LHCN-M2 (cell line): ENCODE results near the gene RAPGEF6. TPM values are rescaled to one million over a fixed set of nuclear protein-coding genes. Genes with fewer than 3 reads are reported as not detected.

ENCODE experiments used
- DNase-seq: peaks from one replicate; pipeline ENCODE4 v3.0.0-alpha.2; 2012; ENCODE audit warnings: low read depth
- polyA plus RNA-seq: library from polyadenylated mRNA; unstranded; fragments of >200 nt; gene quantifications from one replicate; pipeline ENCODE4 v1.2.1, GENCODE V29; 2012; ENCODE audit warnings: missing spikeins
- total RNA-seq: library from RNA; depleted of rRNA; stranded (reverse); fragments of >200 nt; gene quantifications from 2 replicates; pipeline ENCODE4 v1.2.3, GENCODE V29; 2014; rRNA removed

The RAPGEF6 gene, protein sequence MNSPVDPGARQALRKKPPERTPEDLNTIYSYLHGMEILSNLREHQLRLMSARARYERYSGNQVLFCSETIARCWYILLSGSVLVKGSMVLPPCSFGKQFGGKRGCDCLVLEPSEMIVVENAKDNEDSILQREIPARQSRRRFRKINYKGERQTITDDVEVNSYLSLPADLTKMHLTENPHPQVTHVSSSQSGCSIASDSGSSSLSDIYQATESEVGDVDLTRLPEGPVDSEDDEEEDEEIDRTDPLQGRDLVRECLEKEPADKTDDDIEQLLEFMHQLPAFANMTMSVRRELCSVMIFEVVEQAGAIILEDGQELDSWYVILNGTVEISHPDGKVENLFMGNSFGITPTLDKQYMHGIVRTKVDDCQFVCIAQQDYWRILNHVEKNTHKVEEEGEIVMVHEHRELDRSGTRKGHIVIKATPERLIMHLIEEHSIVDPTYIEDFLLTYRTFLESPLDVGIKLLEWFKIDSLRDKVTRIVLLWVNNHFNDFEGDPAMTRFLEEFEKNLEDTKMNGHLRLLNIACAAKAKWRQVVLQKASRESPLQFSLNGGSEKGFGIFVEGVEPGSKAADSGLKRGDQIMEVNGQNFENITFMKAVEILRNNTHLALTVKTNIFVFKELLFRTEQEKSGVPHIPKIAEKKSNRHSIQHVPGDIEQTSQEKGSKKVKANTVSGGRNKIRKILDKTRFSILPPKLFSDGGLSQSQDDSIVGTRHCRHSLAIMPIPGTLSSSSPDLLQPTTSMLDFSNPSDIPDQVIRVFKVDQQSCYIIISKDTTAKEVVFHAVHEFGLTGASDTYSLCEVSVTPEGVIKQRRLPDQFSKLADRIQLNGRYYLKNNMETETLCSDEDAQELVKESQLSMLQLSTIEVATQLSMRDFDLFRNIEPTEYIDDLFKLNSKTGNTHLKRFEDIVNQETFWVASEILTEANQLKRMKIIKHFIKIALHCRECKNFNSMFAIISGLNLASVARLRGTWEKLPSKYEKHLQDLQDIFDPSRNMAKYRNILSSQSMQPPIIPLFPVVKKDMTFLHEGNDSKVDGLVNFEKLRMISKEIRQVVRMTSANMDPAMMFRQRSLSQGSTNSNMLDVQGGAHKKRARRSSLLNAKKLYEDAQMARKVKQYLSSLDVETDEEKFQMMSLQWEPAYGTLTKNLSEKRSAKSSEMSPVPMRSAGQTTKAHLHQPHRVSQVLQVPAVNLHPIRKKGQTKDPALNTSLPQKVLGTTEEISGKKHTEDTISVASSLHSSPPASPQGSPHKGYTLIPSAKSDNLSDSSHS (N-terminal part only)
- total RNA-seq: 10.6 and 12.4 TPM in 2 replicates
- 1.8 TPM for polyA plus RNA-seq

GRCh38 chr5:131634996-131635683 is at the start of gene RAPGEF6:
RAPGEF6 (minus strand) TSS chr5:131635229; CDS start chr5:131635030, 199 bp downstream.
- DNase-seq: peak; percentile 100

DNA sequence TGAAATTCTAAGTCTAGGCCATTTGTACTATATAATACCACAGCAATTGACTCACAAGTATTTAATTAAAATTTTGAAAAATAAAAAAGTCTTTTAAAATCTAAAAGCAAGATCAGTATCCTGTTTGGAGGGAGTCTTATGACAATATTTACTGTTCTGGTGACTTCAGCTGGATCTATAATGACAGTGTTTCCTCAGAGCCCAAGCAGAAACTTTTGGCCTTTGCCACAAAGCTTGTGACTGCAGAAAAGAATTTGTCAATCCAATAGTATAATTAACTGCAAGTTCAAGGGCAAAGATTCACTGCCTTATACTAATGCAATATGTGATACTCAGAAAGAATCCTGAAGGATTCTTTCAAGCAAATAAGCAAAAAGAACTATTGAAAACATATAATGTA is 49.6 kb upstream of the RAPGEF6 start:
- no peak for DNase-seq

DNA sequence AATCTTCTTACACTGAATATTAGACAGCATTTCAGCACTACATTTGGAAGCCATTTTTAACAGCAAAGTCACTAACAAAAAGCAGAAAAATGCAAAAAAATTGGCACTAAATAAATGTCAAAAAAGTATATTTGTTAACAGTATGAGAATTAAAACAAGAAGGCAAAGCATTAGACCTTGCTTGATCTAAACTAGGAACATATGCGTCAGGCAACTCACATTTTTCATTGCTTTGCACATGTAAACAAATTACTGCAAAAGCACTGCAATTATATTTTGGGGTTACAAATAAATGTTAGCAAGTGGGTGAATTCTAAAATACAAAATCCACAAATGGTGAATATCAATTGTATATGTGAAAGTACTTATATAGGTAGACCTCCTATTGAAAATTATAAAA is 49.0 kb upstream of the RAPGEF6 start:
- no peak for DNase-seq

- no peak for DNase-seq
Measured at GRCh38 chr5:131682826-131683225, 47.8 kb upstream of the RAPGEF6 start.

DNA sequence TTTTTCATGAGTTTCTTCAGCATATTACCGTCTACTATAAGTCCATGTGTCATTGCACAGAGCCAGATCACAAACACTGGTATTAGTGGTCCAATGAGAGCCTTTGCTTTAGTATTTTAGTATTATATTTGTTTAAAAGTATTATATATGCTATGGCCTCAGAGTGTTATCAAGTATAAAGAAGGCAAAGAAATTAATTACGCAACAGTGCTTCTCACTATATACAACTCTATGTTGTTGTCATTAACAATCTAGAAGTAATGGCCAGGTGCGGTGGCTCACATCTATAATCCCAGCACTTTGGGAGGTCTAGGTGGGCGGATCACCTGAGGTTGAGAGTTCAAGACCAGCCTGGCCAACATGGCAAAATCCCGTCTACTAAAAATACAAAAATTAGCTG is 47.1 kb upstream of the RAPGEF6 start:
- DNase-seq: no peak

GRCh38 chr5:131679911-131680310 is 44.9 kb upstream of the RAPGEF6 start:
- DNase-seq: peak; percentile 57

DNA sequence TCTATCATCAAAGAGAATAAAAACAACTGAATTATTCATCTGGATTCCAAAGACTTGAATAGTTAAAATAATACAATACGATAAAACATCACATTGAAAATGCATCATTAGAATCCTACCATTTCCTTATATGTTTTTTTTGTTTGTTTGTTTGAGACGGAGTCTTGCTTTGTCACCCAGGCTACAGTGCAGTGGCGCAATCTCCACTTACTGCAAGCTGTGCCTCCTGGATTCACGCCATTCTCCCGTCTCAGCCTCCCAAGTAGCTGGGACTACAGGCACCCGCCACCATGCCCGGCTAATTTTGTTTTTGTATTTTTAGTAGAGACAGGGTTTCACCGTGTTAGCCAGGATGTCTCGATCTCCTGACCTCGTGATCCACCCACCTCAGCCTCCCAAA is 43.2 kb upstream of the RAPGEF6 start:
- peak; percentile 10 for DNase-seq

DNA sequence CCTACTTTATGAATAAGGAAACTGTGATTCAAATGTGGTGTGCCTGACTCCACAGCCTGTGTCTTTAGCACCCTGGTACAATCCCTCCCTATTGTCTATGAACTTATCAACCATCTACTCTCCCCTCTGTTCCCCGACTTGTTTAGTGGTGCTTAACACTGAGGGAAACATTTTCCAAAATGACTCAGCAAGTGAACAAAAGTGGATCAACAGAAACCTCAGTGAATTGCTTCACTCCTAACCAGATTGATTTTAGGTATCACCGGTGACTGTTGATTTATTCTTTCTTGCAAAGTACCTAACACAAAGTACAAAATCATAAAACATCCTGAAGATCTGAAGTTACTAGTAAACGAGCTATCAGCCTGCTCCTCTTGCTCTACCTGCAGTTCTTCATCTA is 42.1 kb upstream of the RAPGEF6 start:
- DNase-seq: no peak

- DNase-seq: no peak
Measured at GRCh38 chr5:131672776-131673175, 37.7 kb upstream of the RAPGEF6 start.

DNA sequence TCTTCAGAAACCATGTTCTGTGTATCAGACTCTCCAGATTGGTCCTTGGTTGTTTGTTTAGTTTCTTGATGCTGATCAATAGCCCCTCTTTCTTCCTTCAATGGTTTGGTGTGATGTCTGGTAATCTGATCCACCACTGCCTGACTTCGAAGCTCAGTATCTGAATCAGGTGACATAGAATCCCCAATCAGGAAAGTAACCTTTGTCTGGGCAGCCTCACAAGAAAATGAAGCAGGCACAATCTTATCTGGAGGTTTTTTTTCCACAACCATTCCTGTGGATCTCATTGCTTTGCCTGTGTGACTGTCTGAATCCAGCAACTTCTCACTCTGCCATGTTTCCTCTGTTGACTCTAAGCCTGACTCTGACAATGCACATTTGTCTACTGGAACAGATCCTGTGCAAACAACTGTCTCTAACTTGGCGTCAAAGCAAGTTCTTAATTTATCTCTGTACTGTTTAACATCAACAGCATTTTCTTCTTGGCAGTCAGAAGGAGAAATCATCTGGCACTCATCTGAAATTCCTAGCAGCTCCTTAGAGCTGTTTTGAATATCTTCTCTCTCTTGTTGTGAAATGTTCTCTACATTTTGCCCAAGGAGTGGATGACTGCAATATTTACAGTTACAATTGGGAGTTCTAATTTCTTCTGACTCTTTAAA is 37.1 kb upstream of the RAPGEF6 start:
- peak; percentile 15 for DNase-seq

- DNase-seq: no peak
Measured at GRCh38 chr5:131671409-131671808, 36.4 kb upstream of the RAPGEF6 start.

GRCh38 chr5:131664929-131665328 is 29.9 kb upstream of the RAPGEF6 start:
- DNase-seq: no peak

DNA sequence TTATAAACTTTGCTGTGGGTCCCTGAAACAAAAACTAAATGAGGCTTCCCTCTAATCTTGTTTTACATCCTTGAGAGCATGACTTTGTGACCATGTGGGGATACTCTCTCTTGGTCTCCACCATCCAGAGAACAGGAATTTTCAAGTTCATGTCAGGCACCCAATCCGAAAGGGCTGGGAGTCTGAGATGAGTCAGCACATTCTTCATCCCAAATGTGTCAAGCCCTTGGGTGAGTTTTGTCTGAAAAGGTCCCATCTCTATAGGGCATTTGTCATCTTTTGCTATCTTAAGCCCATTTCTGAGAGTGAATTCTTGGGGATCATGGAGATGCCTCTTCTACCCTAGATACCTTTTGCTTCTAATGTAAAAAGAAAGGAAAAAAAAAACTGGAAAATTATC is 26.9 kb upstream of the RAPGEF6 start:
- DNase-seq: peak; percentile 6

GRCh38 chr5:131659841-131660240 is 24.8 kb upstream of the RAPGEF6 start:
- DNase-seq: no peak

GRCh38 chr5:131659290-131659689 is 24.3 kb upstream of the RAPGEF6 start:
- no peak for DNase-seq

DNA sequence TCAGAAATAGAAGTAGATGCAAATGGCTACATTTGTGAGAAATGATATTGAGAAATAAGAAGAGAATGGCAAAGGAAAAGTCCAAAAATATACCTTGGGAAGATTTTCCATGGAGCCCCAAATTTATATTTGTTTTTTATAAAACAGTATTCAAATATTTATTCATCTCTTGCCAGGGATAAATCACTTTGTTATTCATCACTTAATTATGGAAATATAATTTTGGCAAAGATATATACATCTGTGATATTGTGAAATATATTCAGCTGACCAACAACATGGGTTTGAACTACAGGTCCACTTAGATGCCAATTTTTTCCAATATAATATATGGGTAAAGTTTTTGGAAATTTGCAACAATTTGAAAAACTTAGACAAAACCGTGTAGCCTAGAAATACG is 19.7 kb upstream of the RAPGEF6 start:
- DNase-seq: no peak

GRCh38 chr5:131654309-131654708 is 19.3 kb upstream of the RAPGEF6 start:
- no peak for DNase-seq

GRCh38 chr5:131649161-131649560 is 14.1 kb upstream of the RAPGEF6 start:
- DNase-seq: no peak

DNA sequence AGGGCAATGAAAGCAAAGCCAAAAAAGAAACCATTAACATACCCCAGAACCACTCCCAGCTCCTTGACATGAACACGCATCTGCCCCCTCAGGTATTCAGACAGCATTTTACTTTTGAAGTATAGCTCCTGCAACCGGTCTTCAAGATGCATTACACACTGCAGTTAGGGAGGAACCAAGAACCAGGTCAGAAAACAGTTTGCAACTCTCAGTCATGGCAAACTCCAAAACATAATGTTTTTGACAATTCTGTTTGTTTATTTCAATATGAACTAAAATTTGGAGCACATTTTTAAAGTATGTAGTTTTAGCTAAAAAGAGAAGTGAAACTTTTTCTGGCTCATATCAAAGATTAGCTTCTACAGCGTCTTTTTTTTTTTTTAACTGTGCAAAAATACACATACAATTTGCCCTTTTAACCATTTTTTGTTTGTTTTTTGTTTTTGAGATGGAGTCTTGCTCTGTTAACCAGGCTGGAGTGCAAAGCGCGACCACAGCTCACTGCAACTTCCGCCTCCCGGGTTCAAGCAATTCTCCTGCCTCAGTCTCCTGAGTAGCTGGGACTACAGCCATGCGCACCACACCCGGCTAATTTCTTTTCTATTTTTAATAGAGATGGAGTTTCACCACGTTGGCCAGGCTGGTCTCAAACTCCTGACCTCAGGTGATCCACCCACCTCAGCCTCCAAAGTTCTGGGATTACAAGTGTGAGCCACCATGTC is 12.2 kb upstream of the RAPGEF6 start:
- no peak for DNase-seq

DNA sequence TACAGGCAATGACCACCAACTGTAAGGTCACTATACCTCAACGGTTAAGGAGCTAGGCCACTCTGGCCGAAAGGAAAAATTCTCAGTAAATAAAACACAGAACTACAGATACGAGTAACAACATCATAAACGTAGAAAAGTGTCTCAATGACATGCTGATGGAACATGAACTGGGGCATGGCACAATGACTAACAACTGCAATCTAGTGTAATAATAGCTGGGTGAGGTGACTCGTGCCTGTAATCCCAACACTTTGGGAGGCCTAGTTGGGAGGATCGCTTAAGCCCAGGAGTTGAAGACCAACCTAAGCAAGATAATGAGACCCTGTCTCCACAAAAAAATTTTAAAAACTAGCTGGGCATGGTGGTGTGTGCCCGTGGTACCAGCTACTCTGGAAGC is 9.8 kb upstream of the RAPGEF6 start:
- DNase-seq: peak; percentile 27
